Measurements from ENCODE around the gene LRRC26. TPM values are rescaled to one million over a fixed set of nuclear protein-coding genes. Genes with fewer than 3 reads are reported as not detected.
A peak's percentile ranks its signal among the peaks of the same experiment; 100 is the strongest.

The LRRC26 gene
- total and polyA plus RNA-seq, 2 of the 13 experiments (the other 11 are each of a cell fraction or from before 2014, with no cell fraction given), result not detected

DNA sequence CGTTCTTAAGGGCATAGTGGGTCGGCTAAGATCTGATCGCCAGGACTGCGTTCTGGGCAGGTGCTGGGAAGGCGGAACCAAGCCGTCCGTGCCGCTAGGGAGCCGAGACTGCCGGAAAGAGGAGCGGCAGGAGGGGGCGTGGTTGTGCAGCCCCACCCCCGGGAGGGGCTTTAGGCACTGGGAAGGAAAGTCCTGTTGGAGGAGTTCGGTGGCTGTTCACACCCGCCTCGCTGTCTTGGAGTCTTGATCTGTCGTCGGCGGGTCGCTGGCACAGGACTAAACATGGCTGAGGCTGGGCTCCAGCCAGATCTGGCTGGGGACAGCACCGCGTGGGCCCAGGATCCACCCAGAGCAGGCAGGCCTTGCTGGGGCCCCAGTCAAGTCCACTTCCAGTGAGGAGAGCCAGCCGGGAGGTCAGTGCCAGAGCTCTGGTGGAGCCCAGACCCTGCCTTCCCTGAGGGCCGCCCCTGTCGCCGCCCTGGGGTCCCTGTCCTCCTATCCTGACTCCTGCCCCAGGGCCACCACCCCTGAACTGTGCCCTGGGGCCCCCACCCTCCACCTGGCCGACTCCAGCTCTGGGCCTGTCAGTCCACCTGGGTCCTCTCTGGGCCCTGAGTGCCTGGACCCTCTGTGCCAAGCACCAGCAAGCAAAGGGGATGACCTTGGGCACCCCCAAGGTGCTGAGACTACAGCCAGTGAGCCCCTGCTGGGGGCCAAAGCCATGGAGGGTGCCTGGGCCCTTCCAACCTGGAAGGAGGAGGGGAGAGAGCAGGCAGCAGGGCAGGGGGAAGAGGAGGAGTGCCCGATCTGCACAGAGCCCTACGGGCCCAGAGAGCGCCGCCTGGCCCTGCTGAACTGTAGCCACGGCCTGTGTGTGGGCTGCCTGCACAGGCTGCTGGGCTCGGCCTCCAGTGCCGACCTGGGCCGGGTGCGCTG is 47.7 kb upstream of the LRRC26 start (continued):
- TF ChIP-seq PBX3 (CRISPR knock-in tag; IDR thresholded peaks at IDR 0.05; ENCODE audit: borderline replicate concordance) (no peak), NCOA2 (CRISPR knock-in tag; IDR thresholded peaks at IDR 0.05) (no peak), ZNF572 (CRISPR knock-in tag; IDR thresholded peaks at IDR 0.05) (peak; percentile 51; the same call in 1 of the 2 replicates), SYNCRIP (IDR thresholded peaks at IDR 0.05; ENCODE audit: insufficient read depth, low read depth, low read length) (no peak), ZNF607 (CRISPR knock-in tag; IDR thresholded peaks at IDR 0.05; ENCODE audit: borderline replicate concordance) (peak; percentile 63; the same call in 1 of the 2 replicates), HCFC1 (IDR thresholded peaks at IDR 0.05; ENCODE audit: low read depth, low read length) (no peak; the same call in 1 of the 2 replicates), AGO1 (IDR thresholded peaks at IDR 0.05; ENCODE audit: low read depth, low read length, poor library complexity, severe bottlenecking) (peak; percentile 31), MTA1 (CRISPR knock-in tag; IDR thresholded peaks at IDR 0.05; ENCODE audit: borderline replicate concordance) (peak; percentile 14; the same call in 1 of the 2 replicates), MAF1 (CRISPR knock-in tag; IDR thresholded peaks at IDR 0.05; ENCODE audit: borderline replicate concordance) (0 out of 2 replicates have a peak, but pooled peaks have one; percentile 26), ZNF761 (CRISPR knock-in tag; conservative IDR thresholded peaks at IDR 0.05) (peak; percentile 53; the same call in 1 of the 2 replicates), HNRNPUL1 (IDR thresholded peaks at IDR 0.05; ENCODE audit: low read depth, low read length) (no peak), SMAD1 (CRISPR knock-in tag; IDR thresholded peaks at IDR 0.05; ENCODE audit: borderline replicate concordance, low read depth) (no peak), PRDM15 (CRISPR knock-in tag; IDR thresholded peaks at IDR 0.05) (peak; percentile 89), KAT7 (CRISPR knock-in tag; IDR thresholded peaks at IDR 0.05; ENCODE audit: borderline replicate concordance) (no peak), FLYWCH1 (CRISPR knock-in tag; IDR thresholded peaks at IDR 0.05) (no peak), BORCS8-MEF2B (CRISPR knock-in tag; IDR thresholded peaks at IDR 0.05) (peak; percentile 58), NAIF1 (CRISPR knock-in tag; IDR thresholded peaks at IDR 0.05; ENCODE audit: borderline replicate concordance) (no peak)
- TF ChIP-seq, protein P1, sequence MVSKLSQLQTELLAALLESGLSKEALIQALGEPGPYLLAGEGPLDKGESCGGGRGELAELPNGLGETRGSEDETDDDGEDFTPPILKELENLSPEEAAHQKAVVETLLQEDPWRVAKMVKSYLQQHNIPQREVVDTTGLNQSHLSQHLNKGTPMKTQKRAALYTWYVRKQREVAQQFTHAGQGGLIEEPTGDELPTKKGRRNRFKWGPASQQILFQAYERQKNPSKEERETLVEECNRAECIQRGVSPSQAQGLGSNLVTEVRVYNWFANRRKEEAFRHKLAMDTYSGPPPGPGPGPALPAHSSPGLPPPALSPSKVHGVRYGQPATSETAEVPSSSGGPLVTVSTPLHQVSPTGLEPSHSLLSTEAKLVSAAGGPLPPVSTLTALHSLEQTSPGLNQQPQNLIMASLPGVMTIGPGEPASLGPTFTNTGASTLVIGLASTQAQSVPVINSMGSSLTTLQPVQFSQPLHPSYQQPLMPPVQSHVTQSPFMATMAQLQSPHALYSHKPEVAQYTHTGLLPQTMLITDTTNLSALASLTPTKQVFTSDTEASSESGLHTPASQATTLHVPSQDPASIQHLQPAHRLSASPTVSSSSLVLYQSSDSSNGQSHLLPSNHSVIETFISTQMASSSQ (IDR thresholded peaks at IDR 0.05; ENCODE audit: low read depth), result no peak
- TF ChIP-seq, protein P1 (CRISPR knock-in tag; IDR thresholded peaks at IDR 0.05; ENCODE audit: borderline replicate concordance), result peak; percentile 17; the same call in 1 of the 2 replicates

Measured in HepG2 (cell line).